GM12892 (cell line): ENCODE results near the gene TNP2. TPM values are rescaled to one million over a fixed set of nuclear protein-coding genes. Genes with fewer than 3 reads are reported as not detected.
A peak's percentile ranks its signal among the peaks of the same experiment; 100 is the strongest.

Source experiments
- DNase-seq: peaks from one replicate; pipeline ENCODE4 v3.0.0; 2011; ENCODE audit not compliant: insufficient read length
- FAIRE-seq: peaks from 2 replicates; lab custom pipeline; 2011; peaks lifted over from hg19 to GRCh38; lab: Jason Lieb, UNC
- POLR2A ChIP-seq: IDR thresholded peaks from 2 replicates; pipeline ENCODE4 v1.6.1; 2011; ENCODE audit warnings: low read depth, low read length, control low read depth
- POLR2AphosphoS5 ChIP-seq: IDR thresholded peaks from 2 replicates; pipeline ENCODE4 v1.6.1; 2011; ENCODE audit warnings: low read depth, low read length, control low read depth
- TAF1 ChIP-seq: IDR thresholded peaks from 2 replicates; pipeline ENCODE4 v1.6.1; 2011; ENCODE audit warnings: low read depth, mild to moderate bottlenecking, control low read depth, low read length, borderline replicate concordance
- polyA plus RNA-seq: library from polyadenylated mRNA; unstranded; fragments of >200 nt; gene quantifications from one replicate; pipeline ENCODE4 v1.2.1, GENCODE V29; 2012; ENCODE audit warnings: missing spikeins, inconsistent platforms; ENCODE audit not compliant: missing spikeins

Gene TNP2
- 0.81 TPM for polyA plus RNA-seq

DNA sequence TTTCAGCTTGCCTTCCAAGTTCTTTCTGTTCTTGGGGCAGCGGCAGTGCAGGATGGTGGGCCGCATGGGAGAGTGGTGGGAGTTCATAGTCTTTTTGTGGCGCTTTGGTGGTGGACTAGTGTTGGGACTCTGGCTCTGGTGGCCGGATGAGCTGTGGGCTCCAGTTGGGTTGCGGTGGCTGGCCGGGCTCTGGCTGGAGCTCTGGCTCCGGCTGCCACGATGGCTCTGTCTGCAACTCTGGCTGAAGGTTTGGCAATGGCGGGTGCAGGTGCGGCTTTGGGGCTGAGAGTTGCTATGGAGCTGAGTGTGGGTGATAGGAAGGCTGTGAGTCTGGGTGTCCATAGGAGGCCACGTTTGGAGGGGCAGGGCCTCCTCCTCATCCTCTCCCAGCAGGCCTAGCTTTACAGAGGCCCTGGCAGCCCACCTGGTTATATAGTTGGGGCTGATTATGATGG lies at the start of gene TNP2:
TNP2 (minus strand) TSS at position 405 of the 455 bp plus-strand sequence; CDS start at position 342, 63 bp downstream.
- TF ChIP-seq POLR2AphosphoS5 (no peak), TAF1 (no peak), POLR2A (no peak)
- DNase-seq (no peak), FAIRE-seq (no peak)

DNA sequence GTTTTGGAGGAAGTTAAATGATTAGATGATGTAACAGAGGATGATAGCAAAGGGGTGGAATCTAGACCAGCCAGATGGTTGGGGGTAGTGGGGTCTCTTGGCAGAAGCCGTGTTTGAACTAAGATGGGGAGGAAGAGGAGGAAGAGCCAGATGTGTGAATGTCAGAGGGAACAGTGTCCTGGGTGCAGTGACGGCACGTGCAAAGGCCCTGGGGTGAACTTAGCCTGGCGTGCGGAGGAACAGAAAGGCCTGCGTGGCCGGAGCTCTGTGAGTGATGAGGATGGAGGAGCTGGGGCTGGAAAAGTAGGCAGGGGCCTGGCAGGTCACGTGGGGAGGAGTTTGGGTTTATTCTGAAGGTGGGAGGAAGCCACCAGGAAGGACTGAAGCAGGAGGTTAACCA lies 49.7 kb upstream of the TNP2 start:
- no peak for TF ChIP-seq TAF1
- no peak for TF ChIP-seq POLR2AphosphoS5
- TF ChIP-seq POLR2A, result no peak
- DNase-seq, result no peak
- no peak for FAIRE-seq

- DNase-seq (no peak), FAIRE-seq (no peak)
- TF ChIP-seq POLR2A (no peak), POLR2AphosphoS5 (no peak), TAF1 (no peak)
Measured at GRCh38 chr16:11316331-11317015, 47.3 kb upstream of the TNP2 start.

GRCh38 chr16:11315510-11315909 lies 46.4 kb upstream of the TNP2 start:
- TF ChIP-seq TAF1, result no peak
- no peak for DNase-seq
- no peak for FAIRE-seq

GRCh38 chr16:11314309-11314894 lies 45.3 kb upstream of the TNP2 start:
- FAIRE-seq, result no peak
- DNase-seq, result no peak
- TF ChIP-seq TAF1, result no peak
- TF ChIP-seq POLR2A, result no peak
- no peak for TF ChIP-seq POLR2AphosphoS5

GRCh38 chr16:11313493-11314308 lies 44.6 kb upstream of the TNP2 start:
- DNase-seq (no peak), FAIRE-seq (no peak)
- TF ChIP-seq POLR2A (no peak), TAF1 (no peak), POLR2AphosphoS5 (no peak)

DNA sequence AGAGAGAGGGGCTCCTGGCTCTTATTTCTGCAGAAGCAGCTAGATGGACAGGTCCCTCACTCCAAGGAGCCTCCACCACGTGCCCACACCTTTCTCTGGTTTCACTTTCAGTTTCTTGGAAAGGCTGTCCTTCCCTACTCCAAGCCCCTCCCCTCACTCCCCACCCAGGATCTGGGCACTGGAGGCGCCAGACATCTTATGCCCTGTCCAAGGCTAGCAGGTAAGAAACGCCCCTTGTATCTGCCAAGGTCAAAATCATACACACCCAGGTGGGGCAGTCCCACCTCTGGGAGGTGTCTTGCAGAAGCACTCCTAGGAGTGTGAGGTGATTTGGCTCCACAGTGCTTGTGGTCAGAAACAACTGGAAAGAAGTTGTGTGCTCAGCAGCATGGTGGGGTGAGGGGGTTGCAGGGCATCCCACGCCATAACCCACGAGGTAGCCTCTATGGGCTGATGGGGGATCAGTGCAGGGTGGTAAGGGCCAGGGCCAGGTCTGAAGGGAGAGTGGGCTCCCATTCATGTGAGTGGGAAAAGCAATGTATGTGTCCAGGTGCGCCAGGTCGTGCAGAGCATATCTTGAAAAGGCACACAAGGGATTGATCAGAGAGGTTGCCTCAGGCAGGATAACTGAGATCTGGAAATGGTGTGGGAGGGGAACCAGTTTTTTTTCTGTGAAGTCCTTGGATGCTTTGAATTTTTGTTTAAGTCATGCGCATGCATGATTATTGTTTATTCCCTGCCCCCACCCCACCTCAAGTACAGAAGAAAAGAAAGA lies 43.8 kb upstream of the TNP2 start:
- no peak for DNase-seq
- FAIRE-seq, result peak; percentile 30
- TF ChIP-seq POLR2A (no peak), TAF1 (no peak), POLR2AphosphoS5 (no peak)

DNA sequence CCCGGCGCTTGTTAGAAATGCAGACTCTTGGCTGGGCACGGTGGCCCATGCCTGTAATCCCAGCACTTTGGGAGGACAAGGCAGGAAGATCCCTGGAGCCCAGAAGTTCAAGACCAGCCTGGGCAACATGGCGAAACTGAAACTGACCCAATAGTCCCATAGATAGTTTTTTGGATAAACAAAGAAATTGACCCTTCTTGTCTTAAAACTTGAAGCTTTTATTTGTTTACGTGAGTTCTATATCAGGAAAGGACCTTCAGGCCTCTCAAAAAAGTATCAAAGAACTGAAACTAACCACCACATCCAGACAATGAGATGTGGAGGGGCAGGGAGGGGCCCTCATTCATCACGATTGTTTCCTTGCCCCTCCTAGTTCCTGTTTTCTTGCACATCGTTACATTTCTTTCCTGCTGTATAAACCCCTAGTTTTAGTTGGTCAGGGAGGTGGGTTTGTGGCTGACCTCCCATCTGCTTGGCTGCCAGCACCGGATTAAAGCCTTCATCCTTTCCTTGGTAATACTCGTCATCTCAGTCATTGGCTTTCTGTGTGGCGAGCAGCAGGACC lies 42.0 kb upstream of the TNP2 start:
- FAIRE-seq (peak; percentile 83), DNase-seq (no peak)
- TF ChIP-seq POLR2A (no peak), POLR2AphosphoS5 (no peak), TAF1 (no peak)

- TF ChIP-seq TAF1, result no peak
- no peak for TF ChIP-seq POLR2AphosphoS5
- no peak for TF ChIP-seq POLR2A
- DNase-seq, result no peak
- FAIRE-seq, result peak; percentile 21
Measured at GRCh38 chr16:11310634-11310977, 41.5 kb upstream of the TNP2 start.

DNA sequence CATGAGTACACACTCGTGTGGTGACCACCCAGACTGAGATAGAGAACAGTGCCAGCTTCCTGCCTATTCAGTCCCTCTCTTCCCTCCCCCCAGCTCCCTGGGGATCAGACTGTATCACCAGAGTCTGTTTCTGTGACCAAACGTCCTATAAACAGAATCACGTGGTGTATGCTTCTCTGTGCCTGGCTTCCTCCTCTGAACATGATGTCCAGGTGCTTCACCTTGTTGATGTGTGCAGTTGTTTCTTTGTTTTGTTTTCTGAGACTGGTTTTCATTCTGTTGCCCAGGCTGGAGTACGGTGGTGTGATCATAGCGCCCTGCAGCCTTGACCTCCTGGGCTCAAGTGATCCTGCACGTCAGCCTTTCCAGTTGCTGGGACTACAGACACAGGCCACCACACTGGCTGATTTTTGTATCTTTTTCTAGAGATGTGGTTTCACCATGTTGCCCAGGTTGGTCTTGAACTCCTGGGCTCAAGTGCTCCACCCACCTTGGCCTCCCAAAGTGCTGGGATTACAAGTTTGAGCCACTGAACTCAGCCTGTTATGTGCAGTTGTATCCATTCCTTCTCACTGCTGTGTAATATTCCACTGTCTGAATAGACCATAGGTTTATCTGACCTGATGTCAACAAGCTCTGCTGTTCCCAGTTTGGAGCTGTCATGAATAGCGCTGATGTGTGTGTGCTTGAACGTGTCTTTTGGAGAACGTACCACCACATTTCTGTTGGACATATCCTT lies 40.9 kb upstream of the TNP2 start:
- TF ChIP-seq POLR2A (no peak), POLR2AphosphoS5 (no peak), TAF1 (no peak)
- FAIRE-seq (no peak), DNase-seq (no peak)
